H1 (cell line): Measurements from ENCODE around the gene PRXL2B. TPM values are rescaled to one million over a fixed set of nuclear protein-coding genes. Genes with fewer than 3 reads are reported as not detected.

ENCODE experiments used
- BRCA1 ChIP-seq: IDR thresholded peaks from 2 replicates; pipeline ENCODE4 v1.6.1; 2012; ENCODE audit warnings: low read depth, low read length, improper control_type of control experiment
- CBX5 ChIP-seq: fragments of 300-800, 300-1000 bp; sonication (generic); IDR thresholded peaks from 2 replicates; pipeline ENCODE4 v1.7.1; 2016; ENCODE audit warnings: antibody characterized with exemption, low read length, low read depth
- CHD2 ChIP-seq: IDR thresholded peaks from 2 replicates; pipeline ENCODE4 v1.6.1; 2012; ENCODE audit warnings: low read length, improper control_type of control experiment
- NANOG ChIP-seq: IDR thresholded peaks from 2 replicates; pipeline ENCODE4 v1.6.1; 2011; ENCODE audit warnings: low read length, low read depth, mild to moderate bottlenecking, inconsistent platforms; ENCODE audit not compliant: insufficient read depth, poor library complexity, severe bottlenecking
- SP4 ChIP-seq: IDR thresholded peaks from 2 replicates; pipeline ENCODE4 v1.6.1; 2012; ENCODE audit warnings: low read length, inconsistent platforms
- SUZ12 ChIP-seq: fragments of 200-600 bp; sonication (generic); IDR thresholded peaks from 2 replicates; pipeline ENCODE4 v1.6.1; 2012; ENCODE audit warnings: mild to moderate bottlenecking, inconsistent platforms, low read length, moderate library complexity, mixed read lengths
- TAF7 ChIP-seq: optimal IDR thresholded peaks from 2 replicates; pipeline ENCODE3; 2011; ENCODE audit warnings: low read depth, mild to moderate bottlenecking, inconsistent platforms, low read length, moderate library complexity, borderline replicate concordance
- TEAD4 ChIP-seq: IDR thresholded peaks from 2 replicates; pipeline ENCODE4 v1.6.1; 2012; ENCODE audit warnings: low read depth, low read length, inconsistent platforms, mixed read lengths
- polyA plus RNA-seq, 7 experiments: library from polyadenylated mRNA; depleted of rRNA in 3 of 7; stranded (reverse) in 5 of 7; unstranded in 2 of 7; fragments of >200 nt in 5 of 7; fragments of 200-250 nt in 2 of 7; gene quantifications; 1 replicate in 5 of 7; 2 replicates in 1 of 7; 4 replicates in 1 of 7; pipeline versions ENCODE4 v1.2.1 to v1.2.3, GENCODE V29; 2011 to 2013; ENCODE audit warnings: missing spikeins in 2 of 7, mixed read lengths in 2 of 7
- total RNA-seq: library from RNA; stranded (reverse); fragmentation: NEBNext Ultra II Directional; extraction: Animal tissue kit (Norgen Biotek cat#: 25700); gene quantifications from 2 replicates; pipeline ENCODE4 v1.2.1, GENCODE V29; 2021

Gene PRXL2B
- total and polyA plus RNA-seq, 2 of the 8 experiments (the other 6 are each of a cell fraction or from before 2014, with no cell fraction given), result 35.3 to 46.0 TPM

GRCh38 chr1:2611621-2612437 lies 25.3 kb downstream of the PRXL2B start (continued):
- TF ChIP-seq CBX5 (no peak), CHD2 (no peak), SUZ12 (no peak), BRCA1 (no peak), TAF7 (no peak), TEAD4 (no peak), NANOG (no peak), SP4 (no peak)
